D721Med (cell line): Measurements from ENCODE around the gene VILL.

ENCODE experiments used
- DNase-seq: peaks from one replicate; pipeline ENCODE4 v3.0.0; 2011; ENCODE audit warnings: low spot score; ENCODE audit not compliant: insufficient read length
- FAIRE-seq: peaks from 2 replicates; lab custom pipeline; 2011; peaks lifted over from hg19 to GRCh38; lab: Jason Lieb, UNC
- CTCF ChIP-seq: IDR thresholded peaks from 2 replicates; pipeline ENCODE4 v1.5.1; 2012; ENCODE audit warnings: mild to moderate bottlenecking, control low read depth; ENCODE audit not compliant: insufficient read depth; ENCODE audit errors: missing control alignments

The VILL gene

GRCh38 chr3:37995652-37996641, 5.4 kb downstream of the VILL start:
- TF ChIP-seq CTCF = no peak
- FAIRE-seq = no peak
- DNase-seq = no peak

GRCh38 chr3:37996785-37997301, 6.3 kb downstream of the VILL start:
- peak; percentile 44 for DNase-seq
- FAIRE-seq = peak; percentile 38
- peak; percentile 73 for TF ChIP-seq CTCF

GRCh38 chr3:37997342-37997741, 6.8 kb downstream of the VILL start:
- no peak for DNase-seq
- no peak for TF ChIP-seq CTCF
- no peak for FAIRE-seq

- TF ChIP-seq CTCF = no peak
- DNase-seq (no peak), FAIRE-seq (no peak)
Observed at GRCh38 chr3:37997791-37998370, 7.3 kb downstream of the VILL start.

- no peak for FAIRE-seq
- TF ChIP-seq CTCF = no peak
Observed at GRCh38 chr3:37999836-38000235, 9.2 kb downstream of the VILL start.

GRCh38 chr3:38000242-38000916, 9.8 kb downstream of the VILL start:
- FAIRE-seq (no peak), DNase-seq (no peak)
- TF ChIP-seq CTCF = no peak

More at GRCh38 chr3:37999836-38000235, 9.2 kb downstream of the VILL start:
- DNase-seq = no peak
